NAMALWA (cell line): Measurements from ENCODE around the gene TSPAN5.

ENCODE experiments used
- DNase-seq: peaks from one replicate; pipeline ENCODE4 v3.0.0-alpha.2; 2015; ENCODE audit warnings: low spot score

Gene TSPAN5

DNA sequence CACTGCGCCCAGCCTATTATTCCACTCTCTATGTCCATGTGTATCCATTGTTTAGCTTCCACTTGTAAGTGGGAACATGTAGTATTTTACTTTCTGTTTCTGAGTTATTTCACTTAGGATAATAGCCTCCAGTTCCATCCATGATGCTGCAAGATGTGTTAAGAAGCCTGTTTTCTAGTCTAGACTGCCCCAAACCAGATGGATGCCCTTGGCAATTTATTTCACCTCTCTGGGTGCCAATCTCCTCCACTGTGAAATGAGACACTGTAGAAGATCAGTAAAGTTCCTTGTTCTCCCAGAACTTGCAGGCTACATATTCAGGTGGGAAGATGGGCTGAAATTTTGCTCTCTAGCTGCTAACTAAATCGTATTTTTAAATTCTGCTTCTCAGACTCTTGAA, 72.8 kb downstream of the TSPAN5 start:
- DNase-seq: no peak

DNA sequence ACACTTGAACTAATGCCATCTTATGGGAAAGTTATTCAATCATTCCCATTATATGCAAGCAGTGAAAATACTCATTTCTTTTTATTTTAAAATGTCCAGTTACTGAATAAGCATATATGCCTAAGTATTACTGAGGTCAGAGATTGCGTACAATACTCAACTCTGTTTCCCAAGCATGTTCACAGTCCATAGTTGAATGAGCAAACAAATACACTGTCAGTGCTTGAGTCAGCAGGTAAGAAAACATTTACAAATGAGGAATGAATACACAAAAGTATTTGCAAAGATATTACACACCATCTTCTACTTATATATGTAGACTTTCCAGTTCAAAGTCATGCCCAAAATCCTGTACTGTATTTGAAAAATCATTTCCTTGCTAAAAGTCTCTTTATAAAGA, 74.1 kb downstream of the TSPAN5 start:
- DNase-seq: no peak

DNA sequence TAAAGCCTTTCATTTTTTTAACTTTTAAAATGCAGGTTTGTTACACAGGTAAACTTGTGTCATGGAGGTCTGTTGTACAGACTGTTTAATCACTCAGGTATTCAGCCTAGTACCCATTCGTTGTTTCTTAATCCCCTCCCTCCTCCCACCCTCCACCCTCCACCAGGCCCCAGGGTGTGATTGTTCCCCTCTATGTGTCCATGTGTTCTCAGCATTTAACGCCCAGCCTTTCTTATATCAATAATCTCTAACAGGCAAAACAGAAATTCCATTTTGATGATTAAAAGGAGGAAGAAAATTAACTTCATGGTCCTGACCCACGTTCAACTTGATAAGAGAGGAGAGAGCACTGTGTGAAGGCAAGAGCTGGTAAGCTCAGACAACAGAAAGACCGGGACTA, 75.1 kb downstream of the TSPAN5 start:
- DNase-seq: no peak

DNA sequence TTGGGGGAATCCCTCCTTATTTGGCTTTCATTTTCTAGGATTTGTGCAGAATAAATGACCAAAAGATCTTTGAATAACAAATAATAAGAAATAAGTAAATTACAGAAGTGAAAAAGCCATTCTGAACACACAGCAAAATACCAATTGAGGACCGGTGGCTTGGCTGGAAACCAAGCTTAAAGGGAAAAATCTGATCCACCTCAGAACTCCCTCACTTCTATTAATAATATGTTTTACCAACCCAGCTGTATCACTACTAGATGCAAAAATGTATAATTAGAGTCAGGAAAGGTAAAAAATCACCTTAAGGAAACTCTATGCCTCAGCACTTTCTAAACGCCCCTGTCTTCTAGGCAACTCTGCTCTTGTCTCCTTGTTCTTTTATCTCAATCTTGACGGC, 77.3 kb downstream of the TSPAN5 start:
- no peak for DNase-seq

DNA sequence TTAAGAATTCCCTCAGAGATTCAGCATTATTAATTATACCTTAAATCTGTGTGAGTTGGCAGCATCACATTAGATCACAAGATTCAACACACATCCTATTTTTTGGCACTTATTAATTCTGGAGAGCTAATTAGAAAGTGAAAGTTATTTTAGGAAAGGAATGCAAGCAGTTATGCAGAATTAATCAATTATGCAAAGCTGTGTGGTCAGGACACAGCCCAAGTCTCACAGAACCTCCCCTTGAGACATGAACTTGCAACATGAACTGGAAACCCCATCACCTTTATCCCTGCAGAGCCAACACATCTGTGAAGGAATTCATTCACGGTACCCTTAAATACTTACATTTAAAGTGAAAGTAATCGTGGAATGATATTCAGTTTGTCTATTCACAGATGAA, 80.5 kb downstream of the TSPAN5 start:
- DNase-seq: no peak

DNA sequence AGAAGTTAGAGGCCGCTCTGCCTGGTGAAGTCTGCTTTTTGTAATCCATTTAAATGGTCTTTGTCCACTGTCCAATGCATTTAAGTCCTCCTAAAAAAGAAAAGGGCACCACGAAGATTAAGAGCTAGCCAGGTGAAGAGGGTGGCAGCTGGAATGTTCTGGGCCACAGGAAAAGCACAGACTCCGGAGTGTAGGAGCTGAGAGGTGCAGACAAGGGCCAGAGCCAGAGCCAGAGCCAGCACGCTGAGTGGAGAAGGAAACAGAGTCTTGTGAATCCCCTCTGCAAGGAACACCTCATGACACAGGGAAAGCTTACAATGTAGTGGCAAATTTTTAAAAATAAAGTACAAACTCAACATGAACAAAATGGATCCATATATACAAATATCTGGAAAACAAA, 83.6 kb downstream of the TSPAN5 start:
- no peak for DNase-seq

DNA sequence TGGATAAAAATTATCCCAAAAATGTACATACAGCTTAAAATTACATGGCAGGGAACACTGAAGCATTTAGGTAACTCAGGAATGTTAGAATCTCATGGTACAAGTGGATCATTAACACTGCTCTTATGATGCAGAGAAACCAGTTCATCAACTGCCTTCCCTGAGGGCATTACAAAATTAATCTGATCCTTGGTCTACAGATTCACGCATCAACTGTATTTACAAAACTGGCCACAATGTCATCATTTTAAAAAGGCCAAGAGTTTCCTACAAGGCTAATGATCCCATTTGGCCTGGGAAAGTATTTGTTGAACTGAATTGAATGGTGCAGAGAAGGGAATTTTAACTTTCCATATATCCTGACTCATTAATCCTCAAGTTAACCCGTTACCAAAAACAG, 84.6 kb downstream of the TSPAN5 start:
- DNase-seq: no peak

DNA sequence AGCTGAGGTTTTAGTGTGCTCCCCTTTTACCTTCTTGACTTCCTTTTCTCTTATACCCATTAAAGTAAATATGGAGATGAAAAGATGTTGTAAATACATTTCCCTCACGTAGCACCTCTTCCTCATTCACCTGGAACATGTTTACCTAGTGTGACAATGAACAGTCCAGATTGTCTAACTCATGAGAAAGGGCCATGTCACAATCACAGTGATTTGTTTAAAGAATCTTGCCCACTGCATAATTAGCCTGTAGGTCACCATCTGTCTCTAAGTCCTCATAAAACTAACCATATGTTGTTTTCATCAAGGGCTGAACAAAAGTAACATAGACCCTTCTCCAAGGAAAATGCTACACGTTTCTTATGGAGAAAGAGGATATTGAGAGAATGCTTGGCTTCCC, 85.7 kb downstream of the TSPAN5 start:
- DNase-seq: no peak

DNA sequence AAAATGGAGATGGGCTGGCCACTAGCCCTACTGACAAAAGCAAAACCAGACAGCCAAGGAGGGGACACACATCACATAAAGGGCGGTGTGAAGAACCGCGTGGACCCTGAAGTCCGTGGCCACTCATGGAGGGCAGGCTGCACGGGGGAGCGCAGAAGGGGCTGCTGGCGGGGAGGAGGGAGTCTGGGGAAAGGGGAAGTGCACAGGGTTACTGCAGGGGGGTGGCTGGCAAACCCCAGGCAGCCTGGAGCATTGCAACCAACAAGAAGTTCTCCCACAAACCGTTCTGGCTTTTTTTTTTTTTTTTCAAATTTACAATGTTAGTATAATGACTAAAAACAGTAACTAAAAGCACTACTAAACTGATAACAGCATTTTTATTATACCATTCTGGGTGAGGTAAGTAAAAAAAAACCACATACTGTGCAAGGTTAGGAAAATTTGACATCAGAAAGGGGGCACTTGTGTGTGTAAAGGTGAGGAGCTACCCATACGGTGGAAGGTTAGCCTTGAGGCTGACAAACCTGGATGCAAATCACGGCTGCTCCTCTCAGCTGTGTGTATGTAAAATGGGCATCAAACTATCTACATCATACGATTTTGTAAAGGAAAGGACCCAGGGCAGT, 87.1 kb downstream of the TSPAN5 start:
- DNase-seq: no peak

DNA sequence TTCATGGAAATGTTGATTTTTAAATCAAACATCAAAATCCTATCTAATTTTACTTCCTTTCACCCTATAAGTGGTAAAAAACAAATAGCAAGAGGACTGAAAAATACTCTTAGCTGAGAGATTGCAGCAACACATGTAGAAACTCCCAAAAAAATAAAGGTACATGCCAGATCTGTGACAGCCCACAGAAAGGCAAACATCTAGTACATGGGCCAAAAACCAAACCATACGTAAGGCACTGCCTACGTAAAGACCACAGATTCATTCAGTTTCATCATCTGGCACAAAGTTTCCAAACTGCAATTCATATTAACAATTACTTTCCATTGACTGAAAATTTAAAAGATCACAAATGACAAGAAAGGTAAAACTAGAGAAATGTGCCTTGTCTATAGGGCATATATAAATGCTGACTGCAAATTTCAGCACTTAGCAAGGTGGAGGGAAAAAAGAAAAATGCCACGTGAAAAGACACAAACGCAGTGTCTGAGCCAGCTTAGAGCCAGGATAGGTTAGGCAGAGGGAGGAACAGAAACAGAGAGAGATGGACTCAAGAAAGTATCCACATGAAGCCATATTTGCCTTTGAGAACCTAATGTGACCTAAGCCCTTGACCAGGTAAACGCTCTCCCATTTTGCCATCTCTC, 88.1 kb downstream of the TSPAN5 start:
- DNase-seq: no peak

DNA sequence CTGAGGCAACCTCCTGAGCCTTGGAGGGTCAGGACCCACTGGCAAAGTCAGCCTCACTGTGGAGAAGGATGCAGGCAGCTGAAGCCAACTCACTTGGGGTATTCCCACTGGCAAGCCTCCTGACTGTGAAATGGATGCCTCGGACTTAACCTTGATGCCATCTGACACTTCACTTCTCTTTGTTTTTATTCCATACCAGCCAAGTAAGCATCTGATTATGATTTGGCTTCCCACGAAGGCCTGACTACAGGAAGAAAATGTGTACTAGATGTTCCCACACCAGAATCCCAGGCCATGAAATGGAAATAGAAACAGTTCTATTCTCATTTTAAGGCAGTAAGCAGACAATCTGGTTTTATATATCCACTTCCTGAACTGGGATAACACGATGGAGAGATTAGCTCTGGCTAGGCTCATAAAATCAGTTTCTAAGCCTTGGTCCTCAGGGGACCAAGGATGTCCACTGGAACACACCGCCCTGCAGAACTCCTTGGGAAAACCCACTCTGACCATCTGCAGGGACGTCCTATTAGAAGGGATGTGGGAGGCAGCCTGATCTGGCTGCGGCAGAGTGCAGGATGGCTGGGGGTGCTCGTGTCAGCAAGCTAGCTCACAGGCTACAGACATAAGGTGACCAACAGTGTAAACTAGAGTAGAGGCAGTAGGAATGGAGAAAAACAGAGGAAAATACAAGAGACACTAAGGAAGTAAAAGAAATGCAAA, 89.3 kb downstream of the TSPAN5 start:
- no peak for DNase-seq

DNA sequence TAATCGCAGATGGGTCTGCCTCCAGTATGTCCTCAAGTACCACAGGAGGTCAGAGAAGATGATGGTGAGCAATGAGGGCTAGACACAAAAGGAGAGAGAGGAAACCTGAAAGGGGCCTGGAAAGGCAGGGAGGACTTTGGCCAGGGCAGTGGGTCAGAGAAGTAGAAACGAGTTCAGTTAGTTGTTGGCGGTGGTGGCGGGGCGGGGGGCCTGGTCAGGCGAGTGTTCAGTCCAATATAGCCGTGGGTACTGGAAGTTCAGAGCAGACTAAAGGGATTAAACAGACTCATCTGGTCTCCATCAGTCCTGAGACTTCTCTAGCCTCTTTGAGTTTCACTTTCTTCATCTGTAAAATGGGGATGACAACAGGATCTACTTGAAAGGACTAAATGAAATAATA, 90.8 kb downstream of the TSPAN5 start:
- DNase-seq: no peak

DNA sequence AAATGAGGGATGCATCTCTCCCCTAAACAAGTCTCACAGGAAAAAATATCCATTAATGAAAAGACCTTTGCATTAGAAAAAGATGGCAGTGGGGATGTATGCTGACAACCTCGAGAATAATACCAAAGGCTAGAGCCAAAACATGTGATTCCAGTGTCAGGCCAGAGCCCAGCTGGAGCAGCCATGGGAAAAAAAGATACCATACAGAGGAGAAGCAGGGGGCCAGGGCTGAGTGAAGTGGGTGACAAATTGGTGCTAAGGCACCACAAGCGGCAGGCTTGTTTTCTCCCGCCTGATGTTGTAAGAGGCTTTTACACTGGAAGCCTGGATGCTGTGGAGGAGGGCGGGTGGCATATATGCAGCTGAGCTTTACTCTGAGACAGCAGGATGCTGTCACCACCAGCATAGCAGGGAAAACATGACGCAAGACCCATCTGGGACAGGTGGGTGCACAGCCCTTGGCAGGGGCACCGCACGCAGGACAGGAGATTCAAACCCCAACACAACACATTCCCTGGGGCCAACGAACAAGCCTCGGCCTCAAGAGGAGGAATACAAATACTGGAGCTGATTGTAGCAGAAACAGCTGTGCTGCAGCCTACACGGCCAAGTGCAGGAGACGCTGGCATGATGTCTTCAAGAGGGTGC, 91.9 kb downstream of the TSPAN5 start:
- DNase-seq: no peak

DNA sequence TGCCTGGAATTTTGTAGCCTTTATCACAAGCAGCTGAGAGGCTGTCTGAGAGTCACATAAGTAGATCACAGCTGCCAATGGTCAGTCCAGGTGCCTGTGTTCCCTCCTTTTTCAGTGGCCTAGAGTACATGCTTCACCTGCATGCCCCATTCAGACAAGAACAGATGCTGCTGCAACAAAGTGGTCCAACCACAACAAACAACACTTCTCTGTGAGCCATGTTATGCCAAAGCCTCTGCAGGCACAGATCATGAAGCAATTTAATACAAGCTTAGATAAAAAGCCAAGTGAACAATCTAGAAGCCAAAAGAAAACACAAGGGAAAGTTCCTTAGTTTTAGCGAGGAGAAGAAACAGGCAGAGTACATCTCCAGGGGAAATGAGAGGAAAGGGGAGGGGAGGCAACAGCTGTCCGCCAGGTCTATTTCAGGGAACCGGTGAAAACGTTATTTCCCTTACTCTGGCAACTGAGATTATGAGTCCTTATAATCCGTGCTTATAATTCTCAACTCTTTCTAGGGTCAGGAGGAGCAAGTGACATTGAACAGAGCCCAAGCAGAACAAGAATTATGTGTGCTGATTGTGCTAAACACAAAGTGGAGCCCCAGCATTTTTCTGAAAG, 92.6 kb downstream of the TSPAN5 start:
- no peak for DNase-seq

DNA sequence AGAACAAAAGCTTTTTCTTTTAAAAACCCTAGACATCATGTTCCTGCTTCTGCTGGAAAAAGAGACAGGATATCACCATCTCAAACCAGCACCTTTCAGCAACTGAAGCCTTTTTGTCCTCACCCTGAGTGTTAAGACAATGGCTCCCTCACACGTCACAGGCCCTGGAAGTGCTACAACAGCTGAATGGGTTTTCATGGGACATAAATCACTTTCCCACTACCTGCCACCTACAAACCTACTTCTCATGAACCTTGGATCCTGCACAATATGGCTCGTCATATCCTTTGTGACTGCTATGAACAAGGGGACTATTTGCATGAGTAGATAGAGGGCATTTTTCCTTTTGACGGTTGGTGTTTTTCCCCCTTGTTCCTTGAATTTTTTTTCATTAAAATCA, 93.6 kb downstream of the TSPAN5 start:
- no peak for DNase-seq

DNA sequence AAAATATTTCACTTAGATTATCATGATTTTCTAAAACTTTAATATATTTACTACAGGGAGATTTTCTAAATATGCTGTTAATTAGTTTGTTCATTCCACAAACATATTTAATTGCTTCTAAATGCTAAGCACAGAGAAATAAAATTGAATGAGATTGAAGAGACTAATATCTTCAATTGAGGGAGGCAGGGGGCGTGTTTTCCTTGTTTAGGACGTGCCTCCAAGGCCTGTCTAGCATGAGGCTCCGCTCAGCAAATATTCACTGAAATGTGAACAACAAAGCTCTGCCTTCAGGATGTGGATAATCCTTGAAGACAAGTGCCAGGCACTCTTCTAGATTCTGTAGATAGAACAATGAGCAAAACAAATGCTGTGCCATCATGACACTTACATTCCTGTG, 98.1 kb downstream of the TSPAN5 start:
- DNase-seq: no peak

DNA sequence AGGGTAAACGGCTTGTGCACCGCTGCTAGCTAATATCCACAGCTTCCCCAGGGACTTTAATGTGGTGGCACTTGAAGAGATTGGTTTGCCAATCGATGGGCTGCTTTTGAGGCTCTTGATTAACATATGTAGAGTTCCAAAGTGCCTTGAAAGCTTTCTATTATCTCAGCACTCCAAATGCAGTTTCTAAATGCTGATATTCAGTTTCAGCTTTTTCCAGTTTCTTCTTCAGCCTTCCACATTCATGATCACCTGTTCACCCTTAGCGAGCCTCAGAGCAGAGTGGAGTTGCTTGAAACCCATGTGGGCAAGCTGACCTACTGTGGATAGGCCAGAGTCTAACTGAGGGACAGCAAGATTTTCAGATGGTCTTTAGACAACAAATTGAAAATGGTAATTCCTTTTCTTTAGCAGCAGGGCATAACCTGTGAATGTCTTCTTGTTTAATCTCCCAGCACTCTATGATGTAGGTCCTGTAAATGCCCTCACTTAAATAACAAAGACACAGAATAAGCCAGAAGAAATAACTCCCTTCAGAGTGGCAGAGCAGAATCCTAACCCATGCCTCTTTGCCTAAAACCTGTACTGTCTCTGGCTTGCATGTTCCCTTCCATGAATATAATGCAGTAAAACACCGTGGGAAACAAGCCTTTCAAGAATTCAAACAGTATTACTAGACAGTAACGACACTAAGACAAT, 99.8 kb downstream of the TSPAN5 start:
- no peak for DNase-seq

DNA sequence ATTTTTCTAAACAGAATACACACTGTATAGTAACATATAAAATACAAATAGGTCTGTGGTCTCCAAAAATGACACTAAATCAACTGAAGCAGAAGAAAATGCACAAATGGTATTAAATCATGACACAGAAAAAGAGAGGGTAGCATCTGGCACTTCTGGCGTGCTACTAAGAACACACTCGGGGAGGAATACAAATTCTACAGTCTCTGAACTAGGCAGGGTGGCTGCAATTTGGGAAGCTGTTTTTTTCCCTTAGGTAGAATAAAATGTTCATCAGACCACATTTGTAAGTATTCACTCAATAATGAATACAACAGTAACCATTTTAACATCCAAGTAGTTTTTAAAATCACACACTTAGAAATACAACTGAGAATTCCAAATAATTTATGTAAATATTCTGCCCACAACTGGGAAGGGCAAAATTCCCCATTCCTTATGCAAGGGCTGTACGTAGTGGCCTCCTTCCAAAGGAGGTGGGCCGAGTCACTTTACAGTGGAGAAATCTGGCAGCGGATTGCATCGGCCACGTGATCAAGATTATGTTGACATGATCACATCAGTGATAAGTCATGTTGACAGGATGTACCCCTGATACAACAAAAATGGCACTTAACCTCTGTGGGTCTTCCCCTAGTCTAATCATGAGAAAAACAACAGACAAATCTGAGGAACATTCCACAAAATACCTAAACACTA, 101.1 kb downstream of the TSPAN5 start:
- no peak for DNase-seq

DNA sequence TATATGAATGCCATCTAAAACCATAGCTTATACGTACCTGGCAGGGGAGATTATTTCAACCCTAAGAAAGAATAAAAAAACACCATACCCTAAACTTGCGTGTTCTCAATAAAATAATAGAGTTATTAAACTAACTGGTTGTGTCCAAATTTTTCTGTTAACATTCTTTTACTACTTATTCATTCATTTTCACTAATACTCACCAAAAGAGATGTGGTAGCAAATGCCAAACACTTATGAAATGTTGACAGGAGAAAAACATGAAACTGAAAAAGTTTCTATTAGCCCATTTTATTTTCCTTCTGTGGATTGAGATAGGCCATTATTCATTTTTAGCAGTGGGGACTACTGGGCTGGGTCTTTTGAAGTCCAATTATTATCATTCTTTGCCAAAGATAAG, 102.0 kb downstream of the TSPAN5 start:
- DNase-seq: no peak

DNA sequence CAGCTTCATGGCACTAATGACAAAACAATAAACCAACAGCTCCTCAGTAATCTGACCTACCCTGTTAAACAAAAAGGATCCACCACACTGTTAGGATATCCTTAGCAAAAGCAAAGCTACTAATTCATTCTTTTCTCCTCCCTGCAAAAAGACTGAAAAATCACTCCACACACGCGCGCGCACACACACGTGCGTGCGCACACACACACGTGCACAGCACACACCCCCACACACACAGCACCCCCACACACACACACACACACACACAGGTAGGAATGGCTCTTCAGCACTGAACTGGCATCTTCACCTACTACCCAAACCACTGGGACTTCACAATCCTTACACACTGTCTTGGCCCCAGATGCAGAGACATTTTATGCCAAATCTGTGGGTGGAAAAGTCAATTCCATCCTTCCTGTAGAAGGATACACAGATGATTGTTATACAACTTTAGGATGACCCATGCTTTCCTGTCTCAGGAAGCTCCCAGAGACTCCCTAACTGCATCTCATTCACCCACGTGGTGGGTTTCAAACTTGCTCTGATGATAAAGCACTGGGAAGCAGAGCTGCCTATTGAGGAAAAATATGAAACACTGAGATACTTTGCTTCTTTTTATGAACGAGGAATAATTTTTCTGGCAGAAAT, 102.5 kb downstream of the TSPAN5 start:
- DNase-seq: no peak
